Right lung (tissue), 5 donors: ENCODE measurements around the gene TOR1A. TPM values are rescaled to one million over a fixed set of nuclear protein-coding genes. Genes with fewer than 3 reads are reported as not detected.
"Not testable (repeated sequence)": the region's sequence is repeated elsewhere in the genome, so short reads cannot be mapped to it uniquely, and the experiment has no call there.

Experiments used
- DNase-seq, 2 donors: peaks; one replicate each; pipeline ENCODE4 v3.0.0-alpha.2; 2013
- polyA plus RNA-seq, 5 donors: library from polyadenylated mRNA; unstranded; fragments of 120-200 nt; gene quantifications; one replicate each; pipeline versions ENCODE4 v1.2.1 to v1.2.3, GENCODE V29; 2013; ENCODE audit warnings: inconsistent platforms in 1 of 5, low replicate concordance in 1 of 5; ENCODE audit not compliant: insufficient read length in 5 of 5, insufficient read depth in 1 of 5

Gene TOR1A
- polyA plus RNA-seq, 5 donors: 38.1 to 44.4 (median 38.9) TPM

DNA sequence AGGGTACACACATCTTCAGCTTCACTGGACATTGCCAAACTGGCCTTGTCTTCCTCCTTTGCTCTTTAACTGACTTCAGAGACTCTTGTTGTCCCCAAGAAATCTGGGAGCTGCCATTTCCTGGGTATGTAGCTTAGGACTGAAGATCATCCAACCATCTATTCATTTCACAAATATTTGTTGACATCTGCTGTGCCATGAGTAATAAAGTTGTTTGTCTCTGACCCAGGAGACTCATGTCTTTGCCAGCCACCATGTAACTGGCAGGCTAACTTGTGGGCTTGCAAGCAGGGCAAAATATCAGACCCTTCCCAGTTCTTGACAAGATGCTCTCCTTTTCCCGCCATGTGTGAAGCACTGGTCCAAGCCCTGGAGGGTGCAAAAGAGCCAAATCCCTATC lies 38.1 kb downstream of the TOR1A start:
- no peak for DNase-seq

DNA sequence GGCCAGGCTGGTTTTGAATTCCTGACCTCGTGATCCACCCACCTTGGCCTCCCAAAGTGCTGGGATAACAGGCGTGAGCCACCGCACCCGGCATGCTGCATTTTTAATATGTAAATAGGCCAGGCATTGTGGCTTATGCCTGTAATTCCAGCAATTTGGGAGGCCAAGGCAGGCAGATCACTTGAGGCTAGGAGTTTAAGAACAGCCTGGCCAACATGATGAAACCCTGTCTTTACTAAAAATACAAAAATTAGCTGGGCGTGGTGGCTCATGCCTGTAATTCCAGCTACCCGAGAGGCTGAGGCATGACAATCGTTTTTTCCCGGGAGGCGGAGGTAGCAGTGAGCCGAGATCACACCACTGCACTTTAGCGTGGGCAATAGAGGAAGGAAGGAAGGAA lies 39.0 kb downstream of the TOR1A start:
- not testable (repeated sequence) for DNase-seq

GRCh38 chr9:129783516-129784361 lies 40.2 kb downstream of the TOR1A start:
- peak; percentile 38 to 71 for DNase-seq

- DNase-seq: no peak
Measured at GRCh38 chr9:129781981-129782380, 42.0 kb downstream of the TOR1A start.

DNA sequence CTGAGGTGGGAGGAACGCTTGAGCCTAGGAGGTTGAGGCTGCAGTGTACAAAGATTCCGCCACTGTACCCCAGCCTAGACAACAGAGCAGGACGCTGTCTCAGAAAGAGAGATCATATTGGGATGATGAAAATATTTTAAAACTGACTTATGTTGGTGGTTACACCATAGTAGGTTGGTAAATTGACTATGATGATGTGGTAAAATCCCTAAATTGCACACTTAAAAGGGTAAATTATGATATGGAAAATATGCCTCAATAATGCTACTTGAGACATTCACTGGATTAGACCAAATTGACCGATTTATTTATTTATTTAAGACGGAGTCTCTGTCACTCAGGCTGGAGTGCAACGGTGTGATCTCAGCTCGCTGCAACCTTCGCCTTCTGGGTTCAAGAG lies 42.8 kb downstream of the TOR1A start:
- no peak for DNase-seq

GRCh38 chr9:129779560-129780190 lies 44.3 kb downstream of the TOR1A start:
- no peak for DNase-seq

- no peak for DNase-seq
Measured at GRCh38 chr9:129778469-129778868, 45.5 kb downstream of the TOR1A start.

GRCh38 chr9:129777769-129778130 lies 46.2 kb downstream of the TOR1A start:
- no peak for DNase-seq

DNA sequence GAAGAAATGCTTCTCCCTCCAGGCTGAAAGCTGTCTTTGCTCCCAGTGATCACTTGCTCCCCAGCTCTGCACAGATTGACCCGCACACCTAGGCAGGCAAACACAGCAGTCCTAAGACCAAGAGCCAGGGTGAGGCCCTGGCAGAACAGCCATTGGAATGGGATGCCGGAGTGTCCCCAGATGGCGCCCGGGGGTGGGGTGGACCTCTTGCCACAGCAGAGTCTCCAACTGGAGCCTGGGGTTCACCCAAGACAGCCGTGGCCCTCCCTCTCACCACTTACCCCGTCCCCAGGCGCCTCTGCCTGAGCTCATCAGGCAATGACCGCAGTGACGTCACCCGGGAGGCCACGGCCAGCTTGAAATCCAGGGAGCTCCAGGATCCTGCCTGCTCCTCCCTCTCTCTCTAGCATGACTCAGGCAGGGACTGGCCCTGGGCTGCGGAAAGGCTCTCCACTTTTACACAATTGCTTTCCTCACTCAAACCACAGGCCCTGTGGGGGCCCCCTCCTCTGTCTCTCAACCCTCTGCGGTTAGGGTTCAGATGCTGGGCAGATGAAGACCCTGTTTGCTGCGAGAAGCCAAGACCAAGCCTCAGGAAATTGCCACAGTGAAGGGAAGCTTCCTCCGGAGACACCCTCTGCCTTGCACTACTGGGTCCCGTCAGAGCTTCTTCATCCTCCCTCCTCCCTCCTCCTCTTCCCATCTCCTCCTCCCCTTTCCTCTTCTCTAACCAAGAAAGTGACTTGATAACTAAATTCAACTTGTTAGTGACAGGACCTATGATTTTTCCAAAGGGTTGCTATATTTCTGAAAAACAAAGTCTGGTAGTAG lies 46.8 kb downstream of the TOR1A start:
- DNase-seq: peak; percentile 56 to 77

DNA sequence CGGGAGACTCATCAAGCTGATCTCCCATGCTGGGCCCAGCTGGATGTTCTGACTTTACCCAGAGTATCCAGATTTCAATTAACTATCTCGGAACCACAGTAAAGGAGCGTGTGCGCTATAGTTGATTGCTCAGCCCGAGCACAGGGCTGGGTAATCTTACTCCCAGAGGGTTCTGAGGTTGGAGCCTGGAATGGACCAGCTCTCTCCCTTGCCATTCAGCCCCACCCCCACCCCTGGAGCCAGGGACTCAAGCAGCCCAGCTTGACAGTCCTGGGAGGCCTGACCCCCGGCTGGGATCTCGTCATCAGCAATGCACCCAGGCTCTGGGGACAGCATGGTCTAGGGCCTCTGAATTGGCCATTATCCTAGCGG lies 47.4 kb downstream of the TOR1A start:
- no peak for DNase-seq

DNA sequence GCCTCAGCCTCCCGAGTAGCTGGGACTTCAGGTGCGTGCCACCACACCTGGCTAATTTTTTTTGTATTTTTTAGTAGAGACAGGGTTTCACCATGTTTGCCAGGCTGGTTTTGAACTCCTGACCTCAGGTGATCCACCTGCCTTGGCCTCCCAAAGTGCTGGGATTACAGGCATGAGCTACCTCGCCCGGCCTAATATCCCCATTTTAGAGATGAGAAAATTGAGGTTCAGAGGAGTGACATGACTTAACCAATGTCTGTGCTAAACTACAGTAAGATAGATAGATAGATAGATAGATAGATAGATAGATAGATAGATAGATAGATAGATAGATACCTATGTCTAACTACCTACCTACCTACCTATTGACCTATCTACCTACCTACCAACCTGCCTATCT lies 47.8 kb downstream of the TOR1A start:
- DNase-seq: not testable (repeated sequence)

- DNase-seq: no peak
Measured at GRCh38 chr9:129775448-129775798, 48.5 kb downstream of the TOR1A start.

DNA sequence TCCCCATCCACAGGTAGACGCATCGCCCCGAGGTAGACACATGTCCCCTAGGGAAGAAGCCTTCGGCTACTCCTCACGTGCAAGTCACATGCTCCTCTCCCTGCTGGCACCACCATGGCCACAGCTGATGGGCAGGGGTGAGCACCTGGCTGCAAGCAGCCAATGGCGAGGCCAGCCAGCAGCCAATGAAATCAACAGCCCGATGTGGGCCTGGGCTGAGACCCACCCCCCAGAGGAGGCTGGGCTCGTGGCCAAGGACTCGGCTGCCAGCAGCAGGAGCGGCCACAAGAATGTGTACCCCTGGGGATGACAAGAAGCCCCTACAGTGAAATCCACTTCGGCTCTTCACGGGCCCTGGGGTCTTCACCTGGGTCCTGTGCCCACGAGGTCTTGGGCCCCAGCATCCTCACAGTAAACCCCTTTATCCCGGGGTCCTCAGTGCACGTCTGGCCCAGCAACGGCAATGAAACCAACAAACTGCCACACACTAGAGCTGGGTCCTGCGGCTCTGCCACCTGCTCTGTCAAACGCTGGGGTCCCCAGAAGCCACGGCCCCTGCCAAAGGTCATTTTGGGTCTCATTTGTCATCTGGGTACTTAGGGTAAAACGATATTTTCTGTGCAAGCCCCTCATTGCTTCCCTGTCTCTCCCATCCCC lies 49.0 kb downstream of the TOR1A start:
- no peak for DNase-seq

DNA sequence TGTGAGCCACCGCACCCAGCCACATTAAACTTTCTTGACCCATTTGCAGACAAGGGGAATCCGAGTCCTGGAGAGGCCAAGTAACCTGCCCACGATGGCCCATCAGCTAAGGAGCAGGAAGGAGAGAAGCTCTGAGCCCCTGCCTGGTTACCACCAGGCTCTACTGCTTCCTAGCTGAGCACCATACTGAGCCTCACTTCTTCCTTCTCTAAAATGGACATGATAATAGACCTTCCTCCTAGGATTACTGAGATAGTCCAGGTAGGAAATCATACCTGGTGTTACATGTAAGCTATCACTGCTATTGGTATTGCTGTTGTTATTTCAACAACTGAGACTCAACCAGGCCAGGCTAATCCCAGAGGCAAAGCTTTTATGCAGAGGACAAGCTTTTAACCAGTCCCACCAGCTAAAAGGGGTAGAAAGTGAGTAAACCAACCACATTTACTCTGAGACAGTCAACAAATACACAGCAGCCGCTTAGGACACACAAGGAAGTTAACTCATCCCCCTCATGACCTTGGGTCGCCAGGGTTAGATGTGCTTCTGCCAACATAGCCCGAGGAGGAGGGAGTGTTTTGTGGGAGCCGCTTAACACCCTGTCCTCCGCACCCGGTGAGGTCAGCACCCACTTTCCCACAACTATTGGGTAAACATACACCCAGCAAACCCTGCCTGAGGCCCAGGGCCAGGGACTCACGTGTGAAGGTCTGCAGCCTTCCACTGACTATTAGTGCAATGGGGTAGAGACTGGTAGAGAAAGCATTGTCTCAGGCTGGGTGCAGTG lies 50.5 kb downstream of the TOR1A start:
- no peak for DNase-seq

GRCh38 chr9:129770741-129771140 lies 53.2 kb downstream of the TOR1A start:
- DNase-seq: no peak

DNA sequence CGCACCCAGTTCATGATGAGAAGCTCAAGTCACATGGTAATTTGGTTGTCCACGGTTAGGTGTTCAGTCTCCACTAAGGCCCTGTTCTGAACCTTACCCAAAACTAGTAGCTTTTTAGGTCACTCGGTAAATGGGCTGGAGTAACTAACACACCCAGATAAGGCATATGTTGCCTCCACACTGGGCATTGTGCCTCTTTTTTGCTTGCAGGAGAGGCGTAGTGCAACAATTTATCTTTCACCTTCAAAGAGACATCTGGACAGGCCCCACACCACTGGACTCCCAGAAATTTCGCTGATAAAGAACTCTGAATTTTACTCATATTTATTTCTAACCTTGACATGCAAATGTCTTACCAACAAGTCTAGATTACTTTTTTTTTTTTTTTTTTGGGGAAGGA lies 54.3 kb downstream of the TOR1A start:
- DNase-seq: no peak

DNA sequence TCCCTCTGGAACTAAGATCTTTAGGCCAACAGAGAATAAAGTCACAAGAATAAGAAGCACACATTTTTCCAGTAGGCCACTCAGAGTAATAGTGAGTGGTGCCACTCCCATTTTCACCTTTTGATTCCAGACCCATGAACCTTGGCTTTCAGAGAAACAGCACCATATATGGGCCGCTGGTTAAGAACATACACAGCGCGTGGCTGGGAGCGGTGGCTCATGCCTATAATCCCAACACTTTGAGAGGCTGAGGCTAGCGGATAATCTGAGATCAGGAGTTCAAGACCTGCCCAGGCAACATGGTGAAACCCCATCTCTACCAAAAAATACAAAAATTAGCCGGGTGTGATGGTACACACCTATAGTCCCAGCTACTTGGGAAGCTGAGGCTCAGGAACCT lies 55.5 kb downstream of the TOR1A start:
- no peak for DNase-seq

DNA sequence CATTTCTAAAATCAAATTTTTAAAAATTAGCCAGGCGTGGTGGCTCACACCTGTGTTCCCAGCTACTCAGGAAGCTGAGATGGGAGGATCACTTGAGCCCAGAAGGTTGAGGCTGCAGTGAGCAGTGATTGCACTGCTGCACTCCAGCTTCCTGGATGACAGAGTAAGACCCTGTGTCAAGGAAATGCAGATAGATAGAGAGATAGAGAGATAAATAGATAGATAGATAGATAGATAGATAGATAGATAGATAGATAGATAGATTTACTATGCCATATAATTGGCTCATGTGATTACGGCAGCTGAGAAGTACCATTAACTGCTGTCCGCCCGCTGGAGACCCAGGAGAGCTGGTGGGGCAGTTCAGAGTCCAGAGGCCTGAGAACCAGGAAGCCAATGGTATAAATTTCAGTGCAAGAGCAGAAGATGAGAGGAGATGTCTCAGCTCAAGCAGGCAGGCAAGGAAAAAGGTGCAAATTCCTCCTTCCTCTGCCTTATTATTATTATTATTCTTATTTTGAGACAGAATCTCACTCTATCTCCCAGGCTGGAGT lies 58.1 kb downstream of the TOR1A start:
- no peak for DNase-seq

DNA sequence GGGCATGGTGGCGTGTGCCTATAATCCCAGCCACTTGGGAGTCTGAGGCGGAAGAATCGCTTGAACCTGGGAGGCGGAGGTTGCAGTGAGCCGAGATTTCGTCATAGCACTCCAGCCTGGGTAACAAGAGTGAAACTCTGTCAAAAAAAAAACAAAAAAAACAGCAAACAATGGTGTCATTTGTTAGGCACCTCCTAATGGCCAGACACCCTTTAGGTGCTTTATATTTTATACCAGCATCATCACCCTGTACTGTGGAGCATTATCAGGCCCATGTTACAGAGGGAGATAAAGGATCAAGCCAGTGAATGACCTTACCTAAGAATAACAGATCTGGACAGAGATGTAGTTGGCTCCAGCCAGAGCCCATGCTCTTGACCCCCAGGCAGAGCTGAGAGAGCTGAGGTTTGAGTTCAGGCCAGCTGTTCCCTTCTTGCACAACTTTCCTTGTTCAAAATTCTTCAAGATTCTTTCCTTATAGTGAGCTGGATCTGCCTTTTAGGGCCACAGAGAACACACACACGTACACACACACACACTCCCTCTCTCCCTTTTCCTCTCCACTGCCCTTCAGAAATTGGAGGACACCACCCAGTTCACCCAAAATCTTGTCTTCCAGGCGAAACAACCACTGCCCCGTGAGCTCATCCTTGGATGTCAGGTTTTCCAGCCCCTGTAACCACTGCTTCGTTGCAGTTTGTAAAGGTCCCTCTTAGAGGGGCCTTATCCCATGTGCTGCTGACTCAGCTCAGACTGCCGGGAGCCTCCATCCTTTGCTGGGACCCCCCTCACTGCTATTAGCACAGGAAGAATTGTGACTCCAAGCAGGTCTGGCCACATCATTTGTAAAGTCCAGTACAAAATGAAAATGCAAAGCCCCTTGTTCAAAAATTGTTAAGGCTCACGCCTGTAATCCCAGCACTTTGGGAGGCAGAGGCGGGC lies 60.7 kb downstream of the TOR1A start:
- peak; percentile 66 to 75 for DNase-seq
